CD4-positive, alpha-beta memory T cell (primary cell): ENCODE data around the gene HTATIP2. TPM values are rescaled to one million over a fixed set of nuclear protein-coding genes. Genes with fewer than 3 reads are reported as not detected.

Experiments
- CTCF ChIA-PET: fragments of 350-600 bp; sonication (Branson Sonifier 250); formaldehyde crosslinking; loops from one replicate; lab custom pipeline; 2021; ENCODE audit warnings: inconsistent platforms; ENCODE audit not compliant: partially characterized antibody; lab: Charles Lee
- POLR2A ChIA-PET: fragments of 350-600 bp; sonication (Branson Sonifier 250); formaldehyde crosslinking; loops from one replicate; lab custom pipeline; 2021; ENCODE audit not compliant: partially characterized antibody; lab: Charles Lee
- DNase-seq, 5 donors: peaks; one replicate each; pipeline versions ENCODE4 v3.0.0 to v3.0.0-alpha.2; 2020 to 2022; ENCODE audit warnings: mixed read lengths in 1 of 5
- H3K27ac ChIP-seq: one replicate; pipeline ENCODE4 v1.7.0; 2013; ENCODE audit warnings: low read depth, low read length
- H3K27me3 ChIP-seq: 2 replicates; pipeline ENCODE4 v1.7.0; 2013; ENCODE audit warnings: mild to moderate bottlenecking, low read length, moderate library complexity; ENCODE audit not compliant: insufficient read depth
- H3K36me3 ChIP-seq: 2 replicates; pipeline ENCODE4 v1.7.0; 2013; ENCODE audit warnings: mild to moderate bottlenecking, low read length, moderate library complexity; ENCODE audit not compliant: insufficient read depth
- H3K4me1 ChIP-seq: 2 replicates; pipeline ENCODE4 v1.7.0; 2013; ENCODE audit warnings: mild to moderate bottlenecking, low read length, moderate library complexity; ENCODE audit not compliant: insufficient read depth
- H3K4me3 ChIP-seq, 2 donors: one replicate each; pipeline ENCODE4 v1.7.0; 2013; ENCODE audit warnings: low read length in 2 of 2, mild to moderate bottlenecking in 1 of 2
- H3K9me3 ChIP-seq, 2 donors: one replicate each; pipeline ENCODE4 v1.7.0; 2013; ENCODE audit warnings: low read length in 2 of 2, control low read depth in 1 of 2; ENCODE audit not compliant: control insufficient read depth in 1 of 2
- H3K27ac Mint-ChIP-seq, 7 donors: one replicate each; pipeline ENCODE4 v1.8.0; 2020 to 2021; ENCODE audit warnings: mixed read lengths in 7 of 7, mild to moderate bottlenecking in 6 of 7, inconsistent platforms in 3 of 7, moderate library complexity in 3 of 7
- H3K27me3 Mint-ChIP-seq, 2 donors: one replicate each; pipeline ENCODE4 v1.8.0; 2020 to 2021; ENCODE audit warnings: mixed read lengths in 2 of 2
- H3K36me3 Mint-ChIP-seq, 2 donors: one replicate each; pipeline ENCODE4 v1.8.0; 2020 to 2021; ENCODE audit warnings: mixed read lengths in 2 of 2, inconsistent platforms in 1 of 2, mild to moderate bottlenecking in 1 of 2
- H3K4me1 Mint-ChIP-seq, 4 donors: one replicate each; pipeline ENCODE4 v1.8.0; 2020 to 2021; ENCODE audit warnings: mixed read lengths in 4 of 4, mild to moderate bottlenecking in 1 of 4
- H3K4me3 Mint-ChIP-seq, 8 donors: one replicate each; pipeline ENCODE4 v1.8.0; 2020 to 2021; ENCODE audit warnings: mixed read lengths in 8 of 8, mild to moderate bottlenecking in 7 of 8, moderate library complexity in 6 of 8, inconsistent platforms in 3 of 8
- H3K9me3 Mint-ChIP-seq, 8 donors: one replicate each; pipeline ENCODE4 v1.8.0; 2020 to 2021; ENCODE audit warnings: mixed read lengths in 8 of 8, mild to moderate bottlenecking in 5 of 8, inconsistent platforms in 3 of 8, moderate library complexity in 1 of 8
- intact Hi-C: fragments of 100-400 bp; cut with micrococcal nuclease; formaldehyde crosslinking; loops from one replicate; pipeline ENCODE4 v1.15.1; 2023
- polyA plus RNA-seq, 2 donors: library from polyadenylated mRNA; unstranded; fragments of 300-500 nt; fragmentation: Illumina TruSeq; gene quantifications; one replicate each; pipeline ENCODE4 v1.2.3, GENCODE V29; 2021
- total RNA-seq, 2 experiments: library from RNA; stranded (reverse); gene quantifications; one replicate each; pipeline ENCODE4 v1.2.3, GENCODE V29; 2021

The HTATIP2 gene
- total and polyA plus RNA-seq, 4 experiments from 2014 or later: 45.3 to 97.6 (median 54.0) TPM

DNA sequence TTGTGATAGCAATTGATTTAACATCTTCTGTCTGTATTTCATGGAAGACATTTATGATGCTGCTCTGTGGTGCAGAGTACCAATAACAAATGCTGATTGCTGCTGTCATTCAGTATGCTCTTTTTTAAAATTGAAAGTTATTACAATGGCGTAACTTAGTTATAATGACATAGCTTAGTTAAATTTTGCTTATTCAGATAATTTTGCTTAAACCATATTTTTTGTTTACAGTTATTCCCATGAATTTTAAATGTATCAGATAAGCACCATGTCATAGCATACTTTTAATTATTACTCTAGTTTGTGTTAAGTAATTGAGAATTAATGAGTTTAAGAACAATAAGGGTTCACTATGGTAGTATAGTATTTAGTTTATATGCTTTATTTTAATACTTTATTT, 39.5 kb downstream of the HTATIP2 start:
- H3K9me3 Mint-ChIP-seq: no peaks in the 10 kb centered on the region
- H3K4me1 Mint-ChIP-seq: peaks cover 0 to 4% (median under 1%) of the 10 kb centered on the region in 4 donors
- H3K27me3 Mint-ChIP-seq: no peaks in the 10 kb centered on the region

DNA sequence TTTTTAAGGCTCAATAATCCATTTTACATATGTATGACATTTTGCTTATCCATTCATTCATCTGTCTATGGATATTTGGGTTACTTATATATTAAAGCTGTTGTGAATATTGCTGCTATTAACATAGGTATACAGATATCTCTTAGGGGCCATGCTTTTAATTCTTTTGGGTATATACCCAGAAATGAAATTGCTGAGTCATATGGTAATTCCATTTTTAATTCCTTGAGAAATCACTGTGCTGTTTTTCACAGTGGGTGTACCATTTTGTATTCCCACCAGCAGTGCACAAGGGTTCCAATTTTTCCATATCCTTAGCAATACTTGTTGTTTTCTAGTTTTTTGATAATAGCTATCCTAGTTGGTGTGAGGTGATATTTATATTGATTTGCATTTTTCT, 43.0 kb downstream of the HTATIP2 start:
- no peaks in the 10 kb centered on the region for H3K27me3 Mint-ChIP-seq
- no peak overlapping the region for H3K4me3 Mint-ChIP-seq
- H3K9me3 Mint-ChIP-seq: no peaks in the 10 kb centered on the region
- H3K4me1 ChIP-seq: no peaks in the 10 kb centered on the region
- no peak for DNase-seq
- CTCF ChIA-PET: no interaction called here
- H3K36me3 Mint-ChIP-seq: peaks cover 33 to 57% of the 10 kb centered on the region in 2 donors
- no peak overlapping the region for H3K27ac ChIP-seq
- peaks cover 0 to 5% (median 0%) of the 10 kb centered on the region in 4 donors for H3K4me1 Mint-ChIP-seq
- no peaks in the 10 kb centered on the region for H3K27me3 ChIP-seq
- POLR2A ChIA-PET: no interaction called here
- no peak overlapping the region for H3K4me3 ChIP-seq
- H3K36me3 ChIP-seq: peaks cover 9% of the 10 kb centered on the region
- H3K27ac Mint-ChIP-seq: no peak overlapping the region
- intact Hi-C loops: no loop called here
- no peaks in the 10 kb centered on the region for H3K9me3 ChIP-seq

More for the DNA sequence above, 39.5 kb downstream of the HTATIP2 start:
- H3K4me1 ChIP-seq: no peaks in the 10 kb centered on the region
- peaks cover 4% of the 10 kb centered on the region for H3K36me3 ChIP-seq
- H3K27ac ChIP-seq: no peak overlapping the region
- no peaks in the 10 kb centered on the region for H3K9me3 ChIP-seq
- intact Hi-C loops: no loop called here
- H3K36me3 Mint-ChIP-seq: peaks cover 29 to 47% of the 10 kb centered on the region in 2 donors
- H3K4me3 Mint-ChIP-seq: no peak overlapping the region
- CTCF ChIA-PET: no interaction called here
- POLR2A ChIA-PET: no interaction called here
- no peak overlapping the region for H3K27ac Mint-ChIP-seq
- no peaks in the 10 kb centered on the region for H3K27me3 ChIP-seq
- no peak for DNase-seq
- H3K4me3 ChIP-seq: no peak overlapping the region

DNA sequence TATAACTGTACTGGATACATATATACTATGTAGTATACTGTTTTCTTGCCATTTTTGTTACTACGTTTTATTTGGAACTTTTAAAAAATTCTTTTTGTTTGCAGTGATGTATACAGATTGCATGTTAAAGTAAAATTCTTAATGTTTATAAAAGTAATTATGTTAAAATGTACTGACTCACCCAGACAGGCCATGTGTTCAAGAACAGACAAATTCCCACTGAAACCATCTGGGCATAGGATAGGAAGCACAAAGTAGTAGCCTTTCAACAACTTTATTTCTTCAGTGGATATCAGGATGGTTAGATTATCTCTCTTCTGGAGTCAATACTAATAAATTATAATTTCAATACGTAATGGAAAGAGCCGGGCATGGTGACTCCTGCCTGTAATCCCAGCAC, 43.8 kb downstream of the HTATIP2 start:
- no peak for DNase-seq
- H3K9me3 ChIP-seq: no peaks in the 10 kb centered on the region
- H3K36me3 ChIP-seq: peaks cover 9% of the 10 kb centered on the region
- Mint-ChIP-seq H3K27me3 (no peaks in the 10 kb centered on the region), H3K9me3 (no peaks in the 10 kb centered on the region), H3K4me3 (no peak overlapping the region), H3K27ac (no peak overlapping the region), H3K36me3 (peaks cover 38 to 62% of the 10 kb centered on the region in 2 donors), H3K4me1 (peaks cover 0 to 5% (median 0%) of the 10 kb centered on the region in 4 donors)
- no peaks in the 10 kb centered on the region for H3K27me3 ChIP-seq
- no peak overlapping the region for H3K4me3 ChIP-seq
- CTCF ChIA-PET: interaction anchor here (1.0 kb wide), 1 partner anchor 9 kb away, joined by 4 read pairs; no protein-coding TSS in a partner anchor
- intact Hi-C loops: no loop called here
- H3K27ac ChIP-seq: no peak overlapping the region
- no peaks in the 10 kb centered on the region for H3K4me1 ChIP-seq
- POLR2A ChIA-PET: no interaction called here

DNA sequence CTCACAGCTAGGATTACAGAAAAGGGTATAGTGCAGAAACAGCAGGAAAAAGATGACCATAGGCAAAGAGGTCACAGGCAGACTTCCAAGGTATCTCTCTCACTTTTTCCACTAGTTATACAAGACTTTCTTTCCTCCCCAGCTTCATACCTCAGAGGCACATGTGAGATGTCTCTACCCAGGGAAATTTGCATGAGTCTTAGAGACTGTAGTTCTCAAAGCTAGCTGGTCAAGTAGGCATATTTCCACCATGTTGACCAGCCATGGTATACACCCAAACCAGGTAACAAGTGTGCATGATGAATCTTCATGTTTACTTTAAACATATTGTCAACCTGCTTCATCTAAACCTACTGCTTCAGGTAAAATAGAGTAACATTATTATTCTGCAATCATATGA, 51.9 kb downstream of the HTATIP2 start:
- Histone ChIP-seq H3K27ac (no peak overlapping the region), H3K4me1 (no peaks in the 10 kb centered on the region), H3K36me3 (peaks cover 7% of the 10 kb centered on the region), H3K4me3 (no peak overlapping the region), H3K9me3 (no peaks in the 10 kb centered on the region), H3K27me3 (no peaks in the 10 kb centered on the region)
- H3K27me3 Mint-ChIP-seq: no peaks in the 10 kb centered on the region
- no peak for DNase-seq
- H3K4me1 Mint-ChIP-seq: peaks cover 0 to 8% (median 6%) of the 10 kb centered on the region in 4 donors
- POLR2A ChIA-PET: no interaction called here
- CTCF ChIA-PET: no interaction called here
- H3K36me3 Mint-ChIP-seq: peaks cover 69 to 74% of the 10 kb centered on the region in 2 donors
- no peaks in the 10 kb centered on the region for H3K9me3 Mint-ChIP-seq
- intact Hi-C loops: no loop called here
- H3K4me3 Mint-ChIP-seq: no peak overlapping the region
- H3K27ac Mint-ChIP-seq: no peak overlapping the region

DNA sequence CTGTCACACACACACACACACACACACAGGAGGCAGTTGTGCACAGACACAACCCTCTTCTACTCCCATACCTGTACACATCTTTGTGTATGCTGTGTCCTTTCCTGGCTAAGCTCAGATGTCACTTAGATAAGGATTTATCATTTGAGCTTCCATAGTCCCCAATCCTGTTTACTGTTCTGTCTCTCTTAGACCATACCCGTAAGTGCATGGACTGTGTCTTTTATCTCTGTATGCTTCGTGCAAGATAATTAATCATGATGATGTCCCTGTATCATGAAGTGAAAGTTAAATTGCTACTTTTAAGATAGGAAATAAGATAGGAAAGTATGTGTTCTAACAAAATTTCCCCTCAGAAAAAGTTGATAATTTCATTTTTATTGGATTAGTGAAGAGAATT, 54.3 kb downstream of the HTATIP2 start:
- Mint-ChIP-seq H3K27ac (peak overlapping the region in 1 of 7 donors; percentile 5), H3K9me3 (no peaks in the 10 kb centered on the region), H3K4me3 (no peak overlapping the region), H3K36me3 (peaks cover 69 to 72% of the 10 kb centered on the region in 2 donors), H3K4me1 (peaks cover 0 to 8% (median 4%) of the 10 kb centered on the region in 4 donors), H3K27me3 (no peaks in the 10 kb centered on the region)
- no peak overlapping the region for H3K4me3 ChIP-seq
- H3K4me1 ChIP-seq: no peaks in the 10 kb centered on the region
- CTCF ChIA-PET: no interaction called here
- intact Hi-C loops: no loop called here
- no peak overlapping the region for H3K27ac ChIP-seq
- H3K36me3 ChIP-seq: peaks cover 10% of the 10 kb centered on the region
- DNase-seq: no peak
- H3K27me3 ChIP-seq: no peaks in the 10 kb centered on the region
- POLR2A ChIA-PET: no interaction called here
- no peaks in the 10 kb centered on the region for H3K9me3 ChIP-seq

DNA sequence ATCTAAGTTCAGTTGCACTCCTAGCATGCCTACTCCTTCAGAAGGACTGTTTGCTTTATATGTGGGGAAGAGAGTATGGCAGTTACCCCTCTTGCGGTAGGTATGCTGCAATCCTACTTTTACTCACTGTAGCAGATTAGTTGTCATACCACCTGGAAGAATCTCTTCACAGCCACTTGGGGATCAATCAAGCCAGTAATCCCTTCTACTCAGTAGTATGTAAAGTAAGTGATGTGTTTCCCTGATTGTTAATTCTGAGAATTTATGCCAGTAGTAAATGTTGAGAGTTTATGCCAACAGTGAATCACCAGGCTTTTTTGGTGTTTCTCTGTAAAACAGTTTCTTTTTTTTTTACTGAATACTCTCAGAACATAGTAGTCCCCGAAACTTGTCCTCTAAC, 58.4 kb downstream of the HTATIP2 start:
- CTCF ChIA-PET: no interaction called here
- POLR2A ChIA-PET: no interaction called here
- peaks cover 0 to 5% (median 3%) of the 10 kb centered on the region in 4 donors for H3K4me1 Mint-ChIP-seq
- Histone ChIP-seq H3K4me3 (no peak overlapping the region), H3K27ac (no peak overlapping the region), H3K36me3 (peaks cover 5% of the 10 kb centered on the region), H3K4me1 (no peaks in the 10 kb centered on the region), H3K27me3 (no peaks in the 10 kb centered on the region), H3K9me3 (no peaks in the 10 kb centered on the region)
- intact Hi-C loops: no loop called here
- H3K36me3 Mint-ChIP-seq: peaks cover 54 to 55% of the 10 kb centered on the region in 2 donors
- no peak overlapping the region for H3K4me3 Mint-ChIP-seq
- H3K9me3 Mint-ChIP-seq: no peaks in the 10 kb centered on the region
- no peak overlapping the region for H3K27ac Mint-ChIP-seq
- no peaks in the 10 kb centered on the region for H3K27me3 Mint-ChIP-seq
- DNase-seq: no peak

DNA sequence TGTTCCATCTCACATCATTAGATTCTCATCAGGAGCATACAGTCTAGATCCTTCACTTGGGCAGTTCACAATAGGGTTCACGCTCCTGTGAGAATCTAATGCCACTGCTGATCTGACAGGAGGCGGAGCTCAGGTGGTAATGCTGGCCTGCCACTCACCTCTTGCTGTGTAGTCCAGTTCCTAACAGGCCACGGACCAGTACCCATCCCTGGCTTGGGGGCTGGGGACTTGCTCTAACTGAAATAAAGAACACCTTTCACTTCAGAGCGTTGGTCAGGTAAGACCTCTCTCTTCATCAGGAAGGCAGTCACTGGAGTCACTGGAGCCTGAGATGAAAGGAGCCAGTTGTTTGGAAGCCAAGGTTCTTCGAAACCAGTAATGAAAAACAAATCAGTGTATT, 65.7 kb downstream of the HTATIP2 start:
- no peaks in the 10 kb centered on the region for H3K27me3 ChIP-seq
- no peak overlapping the region for H3K27ac ChIP-seq
- peaks cover 31 to 36% of the 10 kb centered on the region in 2 donors for H3K36me3 Mint-ChIP-seq
- no peak for DNase-seq
- H3K4me1 ChIP-seq: no peaks in the 10 kb centered on the region
- no peaks in the 10 kb centered on the region for H3K9me3 Mint-ChIP-seq
- peaks cover 0 to 3% (median under 1%) of the 10 kb centered on the region in 4 donors for H3K4me1 Mint-ChIP-seq
- H3K36me3 ChIP-seq: no peaks in the 10 kb centered on the region
- POLR2A ChIA-PET: no interaction called here
- no peaks in the 10 kb centered on the region for H3K9me3 ChIP-seq
- CTCF ChIA-PET: no interaction called here
- H3K27me3 Mint-ChIP-seq: no peaks in the 10 kb centered on the region
- H3K4me3 Mint-ChIP-seq: no peak overlapping the region
- H3K27ac Mint-ChIP-seq: peak overlapping the region in 1 of 7 donors; percentile 72
- H3K4me3 ChIP-seq: no peak overlapping the region
- intact Hi-C loops: no loop called here
